ENCODE data around the gene SLC5A4. TPM values are rescaled to one million over a fixed set of nuclear protein-coding genes. Genes with fewer than 3 reads are reported as not detected.
"Not testable (repeated sequence)": the region's sequence is repeated elsewhere in the genome, so short reads cannot be mapped to it uniquely, and the experiment has no call there.

SLC5A4 gene
- total RNA-seq, 5 donors from 2014 or later (not counting 1 experiment from before 2014, with no cell fraction given) = not detected

- CTCF ChIA-PET = no interaction called here
Measured at GRCh38 chr22:32270641-32271369, 15.7 kb upstream of the SLC5A4 start.

GRCh38 chr22:32269316-32269715 lies 14.2 kb upstream of the SLC5A4 start:
- H3K9me3 ChIP-seq = no peaks in the 10 kb centered on the region
- H3K27ac ChIP-seq (ENCODE audit: low read length) = no peak overlapping the region
- Mint-ChIP-seq H3K4me1 (peaks cover 8 to 9% (median 8%) of the 10 kb centered on the region in 3 donors), H3K9me3 (no peaks in the 10 kb centered on the region), H3K27me3 (no peaks in the 10 kb centered on the region), H3K4me3 (no peak overlapping the region), H3K36me3 (no peaks in the 10 kb centered on the region), H3K27ac (no peak overlapping the region)
- ChIA-PET POLR2A (no interaction called here), CTCF (no interaction called here)
- no peak overlapping the region for H3K4me3 ChIP-seq (ENCODE audit: control insufficient read depth in 1 of 2, extremely low read depth in 1 of 2, low read length in 1 of 2)
- peaks cover 0 to 18% of the 10 kb centered on the region in 2 experiments for H3K27me3 ChIP-seq (replicated peaks in 1 of 2; ENCODE audit: control insufficient read depth in 2 of 2, extremely low read depth in 1 of 2, insufficient read depth in 2 of 2, low read length in 1 of 2)
- H3K36me3 ChIP-seq (ENCODE audit: control insufficient read depth in 2 of 2, extremely low read depth in 1 of 2, insufficient read depth in 1 of 2, low read length in 1 of 2) = no peaks in the 10 kb centered on the region
- ATAC-seq (replicated peaks in 1 of 4) (no peak), DNase-seq (no peak)
- 90% methylated on average over 10 of the region's 16 CpGs for WGBS (ENCODE audit: insufficient coverage)
- H3K4me1 ChIP-seq (ENCODE audit: control insufficient read depth in 1 of 2, extremely low read depth in 1 of 2, insufficient read depth in 2 of 2, low read length in 2 of 2) = no peaks in the 10 kb centered on the region

More at GRCh38 chr22:32270641-32271369, 15.7 kb upstream of the SLC5A4 start:
- H3K27ac ChIP-seq (ENCODE audit: low read length) = no peak overlapping the region
- H3K9me3 ChIP-seq = no peaks in the 10 kb centered on the region
- WGBS (ENCODE audit: insufficient coverage) = 90% methylated on average over 25 of the region's 25 CpGs
- no peak overlapping the region for H3K4me3 Mint-ChIP-seq
- H3K27me3 ChIP-seq (replicated peaks in 1 of 2; ENCODE audit: control insufficient read depth in 2 of 2, extremely low read depth in 1 of 2, insufficient read depth in 2 of 2, low read length in 1 of 2) = peaks cover 0 to 18% of the 10 kb centered on the region in 2 experiments
- no peak overlapping the region for H3K27ac Mint-ChIP-seq
- H3K4me1 ChIP-seq (ENCODE audit: control insufficient read depth in 1 of 2, extremely low read depth in 1 of 2, insufficient read depth in 2 of 2, low read length in 2 of 2) = no peaks in the 10 kb centered on the region
- H3K4me3 ChIP-seq (ENCODE audit: control insufficient read depth in 1 of 2, extremely low read depth in 1 of 2, low read length in 1 of 2) = no peak overlapping the region
- no peaks in the 10 kb centered on the region for H3K36me3 ChIP-seq (ENCODE audit: control insufficient read depth in 2 of 2, extremely low read depth in 1 of 2, insufficient read depth in 1 of 2, low read length in 1 of 2)
- POLR2A ChIA-PET = interaction anchor here in 1 of 2 donors (0.6 kb wide), 1 partner anchor 801 kb away, joined by 3 read pairs; no protein-coding TSS in a partner anchor
- H3K27me3 Mint-ChIP-seq = no peaks in the 10 kb centered on the region
- no peaks in the 10 kb centered on the region for H3K9me3 Mint-ChIP-seq
- ATAC-seq (replicated peaks in 1 of 4) = no peak
- no peaks in the 10 kb centered on the region for H3K36me3 Mint-ChIP-seq
- DNase-seq = no peak
- peaks cover 5 to 8% (median 5%) of the 10 kb centered on the region in 3 donors for H3K4me1 Mint-ChIP-seq

DNA sequence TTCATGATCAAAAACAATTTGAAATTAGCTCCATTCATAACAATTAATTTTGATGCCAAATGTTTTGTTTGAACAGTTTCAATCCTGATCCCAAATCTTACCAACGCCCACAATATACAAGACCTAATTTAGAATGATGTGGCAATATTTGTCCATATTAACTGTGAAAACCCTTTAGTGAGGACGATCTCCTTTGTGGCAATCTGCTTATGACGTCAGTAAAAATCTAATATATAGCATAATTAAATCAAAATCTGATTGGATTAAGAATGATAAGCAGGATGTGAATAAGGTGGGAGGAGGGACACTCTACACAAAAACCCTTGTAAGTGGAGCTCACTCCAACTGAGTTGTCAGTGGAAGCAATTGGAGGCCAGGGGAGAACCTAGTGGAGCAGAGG lies 11.9 kb upstream of the SLC5A4 start:
- Histone ChIP-seq H3K36me3 (ENCODE audit: control insufficient read depth in 2 of 2, extremely low read depth in 1 of 2, insufficient read depth in 1 of 2, low read length in 1 of 2) (no peaks in the 10 kb centered on the region), H3K27ac (ENCODE audit: low read length) (no peak overlapping the region), H3K4me3 (ENCODE audit: control insufficient read depth in 1 of 2, extremely low read depth in 1 of 2, low read length in 1 of 2) (no peak overlapping the region), H3K9me3 (no peaks in the 10 kb centered on the region), H3K27me3 (replicated peaks in 1 of 2; ENCODE audit: control insufficient read depth in 2 of 2, extremely low read depth in 1 of 2, insufficient read depth in 2 of 2, low read length in 1 of 2) (peaks cover 0 to 14% of the 10 kb centered on the region in 2 experiments), H3K4me1 (ENCODE audit: control insufficient read depth in 1 of 2, extremely low read depth in 1 of 2, insufficient read depth in 2 of 2, low read length in 2 of 2) (no peaks in the 10 kb centered on the region)
- ChIA-PET POLR2A (no interaction called here), CTCF (interaction anchor here in 1 of 2 donors (1.8 kb wide), 1 partner anchor 163 kb away, joined by 9 read pairs; no protein-coding TSS in a partner anchor)
- Mint-ChIP-seq H3K4me1 (peaks cover 8 to 9% (median 8%) of the 10 kb centered on the region in 3 donors), H3K36me3 (no peaks in the 10 kb centered on the region), H3K9me3 (no peaks in the 10 kb centered on the region), H3K27me3 (peaks cover 0 to 4% of the 10 kb centered on the region in 2 donors), H3K4me3 (no peak overlapping the region), H3K27ac (no peak overlapping the region)
- WGBS (ENCODE audit: insufficient coverage) = no CpG with 5 or more reads among the region's 3 CpGs
- no peak for ATAC-seq (replicated peaks in 1 of 4)
- no peak for DNase-seq

DNA sequence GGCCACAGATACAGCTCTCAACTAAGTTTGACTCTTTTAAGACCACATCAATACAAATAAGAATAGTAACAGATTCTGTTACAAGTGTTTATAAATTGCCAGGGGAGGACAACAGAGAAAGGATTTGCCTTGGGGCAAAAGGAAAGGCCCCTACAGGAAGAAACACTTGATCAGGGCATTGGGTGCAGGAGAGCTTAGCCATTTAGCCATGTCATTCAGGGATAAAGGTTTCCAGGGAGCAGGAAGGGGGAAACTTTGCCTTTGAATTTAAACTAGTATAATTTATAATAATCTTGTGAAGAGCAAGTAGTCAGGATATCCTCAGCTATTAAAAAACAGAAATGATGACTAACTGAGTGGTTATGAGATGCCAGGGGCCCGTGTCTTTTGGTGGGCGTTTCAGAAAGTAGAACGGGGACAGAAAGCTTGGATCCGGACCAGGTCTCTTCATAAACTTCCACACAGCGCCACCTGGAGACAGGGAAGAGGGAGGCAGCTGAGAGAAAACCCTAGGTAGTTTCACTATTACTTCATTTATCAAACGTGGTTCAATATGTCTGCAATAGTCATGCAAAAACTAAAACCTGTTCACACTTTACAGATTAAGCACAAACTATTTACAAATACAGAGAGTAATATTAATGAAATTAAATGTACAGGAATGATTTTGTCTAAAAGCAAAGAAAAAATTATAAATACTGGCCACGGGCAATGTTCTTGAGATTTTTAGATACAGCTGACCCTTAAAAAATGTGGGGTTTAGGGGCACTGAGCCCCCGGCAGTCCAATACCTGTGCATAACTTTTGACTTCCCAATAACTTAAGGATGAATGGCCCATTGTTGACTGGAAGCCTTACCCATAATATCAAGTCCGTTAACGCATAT lies 11.0 kb upstream of the SLC5A4 start:
- H3K27me3 ChIP-seq (replicated peaks in 1 of 2; ENCODE audit: control insufficient read depth in 2 of 2, extremely low read depth in 1 of 2, insufficient read depth in 2 of 2, low read length in 1 of 2) = peaks cover 0 to 14% of the 10 kb centered on the region in 2 experiments
- no peak overlapping the region for H3K27ac Mint-ChIP-seq
- POLR2A ChIA-PET = no interaction called here
- H3K9me3 Mint-ChIP-seq = no peaks in the 10 kb centered on the region
- H3K4me3 ChIP-seq (ENCODE audit: control insufficient read depth in 1 of 2, extremely low read depth in 1 of 2, low read length in 1 of 2) = no peak overlapping the region
- no peaks in the 10 kb centered on the region for H3K4me1 ChIP-seq (ENCODE audit: control insufficient read depth in 1 of 2, extremely low read depth in 1 of 2, insufficient read depth in 2 of 2, low read length in 2 of 2)
- CTCF ChIA-PET = interaction anchor here (0.5 to 1.8 kb wide), 11 partner anchors 8 to 885 kb away, joined by 3 to 9 read pairs (median 4); no protein-coding TSS in a partner anchor
- H3K36me3 ChIP-seq (ENCODE audit: control insufficient read depth in 2 of 2, extremely low read depth in 1 of 2, insufficient read depth in 1 of 2, low read length in 1 of 2) = no peaks in the 10 kb centered on the region
- H3K27me3 Mint-ChIP-seq = peaks cover 3 to 7% of the 10 kb centered on the region in 2 donors
- no peak overlapping the region for H3K27ac ChIP-seq (ENCODE audit: low read length)
- peak; percentile 61 to 73 (median 70) for ATAC-seq (replicated peaks in 1 of 4)
- no peaks in the 10 kb centered on the region for H3K36me3 Mint-ChIP-seq
- H3K4me1 Mint-ChIP-seq = peaks cover 8 to 9% (median 8%) of the 10 kb centered on the region in 3 donors
- H3K4me3 Mint-ChIP-seq = no peak overlapping the region
- H3K9me3 ChIP-seq = no peaks in the 10 kb centered on the region
- DNase-seq = peak; percentile 20 to 80 (median 55)
- 60% methylated on average over 1 of the region's 10 CpGs for WGBS (ENCODE audit: insufficient coverage)

GRCh38 chr22:32263678-32264077 lies 8.5 kb upstream of the SLC5A4 start:
- no CpG with 5 or more reads among the region's 4 CpGs for WGBS (ENCODE audit: insufficient coverage)
- H3K9me3 Mint-ChIP-seq; H3K4me3 ChIP-seq (ENCODE audit: control insufficient read depth in 1 of 2, extremely low read depth in 1 of 2, low read length in 1 of 2); H3K4me1 Mint-ChIP-seq; H3K36me3 Mint-ChIP-seq; H3K27ac Mint-ChIP-seq; POLR2A ChIA-PET; H3K4me1 ChIP-seq (ENCODE audit: control insufficient read depth in 1 of 2, extremely low read depth in 1 of 2, insufficient read depth in 2 of 2, low read length in 2 of 2); H3K9me3 ChIP-seq; DNase-seq; CTCF ChIA-PET; H3K27ac ChIP-seq (ENCODE audit: low read length); ATAC-seq (replicated peaks in 1 of 4); H3K4me3 Mint-ChIP-seq; H3K36me3 ChIP-seq (ENCODE audit: control insufficient read depth in 2 of 2, extremely low read depth in 1 of 2, insufficient read depth in 1 of 2, low read length in 1 of 2): not testable (repeated sequence)
- peaks cover 15 to 16% of the 10 kb centered on the region in 2 donors for H3K27me3 Mint-ChIP-seq
- H3K27me3 ChIP-seq (replicated peaks in 1 of 2; ENCODE audit: control insufficient read depth in 2 of 2, extremely low read depth in 1 of 2, insufficient read depth in 2 of 2, low read length in 1 of 2) = peaks cover 0 to 15% of the 10 kb centered on the region in 2 experiments

DNA sequence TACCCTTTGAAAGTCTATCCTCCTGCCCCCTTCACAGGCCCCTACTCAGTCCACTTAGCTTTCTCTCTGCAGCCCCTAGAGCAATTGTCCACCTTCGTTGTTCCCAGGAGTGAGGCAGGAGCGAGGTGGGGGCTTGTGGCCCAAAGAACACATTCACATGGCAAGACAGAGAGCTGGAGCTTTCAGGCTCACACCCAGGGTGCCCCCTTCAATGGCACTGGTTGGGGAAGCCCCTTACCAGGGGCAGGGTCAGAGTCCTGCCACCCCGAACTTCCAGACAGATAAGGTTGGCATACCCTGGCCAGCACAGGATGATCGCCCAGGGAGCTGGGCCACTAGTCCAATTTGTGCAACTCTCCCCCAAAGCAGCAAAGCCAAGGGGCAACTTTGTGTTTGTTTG lies 6.2 kb upstream of the SLC5A4 start:
- H3K36me3 ChIP-seq (ENCODE audit: control insufficient read depth in 2 of 2, extremely low read depth in 1 of 2, insufficient read depth in 1 of 2, low read length in 1 of 2) = no peaks in the 10 kb centered on the region
- DNase-seq (no peak), ATAC-seq (replicated peaks in 1 of 4) (no peak)
- Mint-ChIP-seq H3K9me3 (no peaks in the 10 kb centered on the region), H3K36me3 (no peaks in the 10 kb centered on the region), H3K4me3 (no peak overlapping the region), H3K27ac (no peak overlapping the region), H3K27me3 (peaks cover 15 to 23% of the 10 kb centered on the region in 2 donors), H3K4me1 (peaks cover 5 to 9% (median 8%) of the 10 kb centered on the region in 3 donors)
- CTCF ChIA-PET = interaction anchor here in 1 of 2 donors (0.6 kb wide), 1 partner anchor 382 kb away, joined by 6 read pairs; no protein-coding TSS in a partner anchor
- H3K27ac ChIP-seq (ENCODE audit: low read length) = no peak overlapping the region
- no peak overlapping the region for H3K4me3 ChIP-seq (ENCODE audit: control insufficient read depth in 1 of 2, extremely low read depth in 1 of 2, low read length in 1 of 2)
- H3K4me1 ChIP-seq (ENCODE audit: control insufficient read depth in 1 of 2, extremely low read depth in 1 of 2, insufficient read depth in 2 of 2, low read length in 2 of 2) = no peaks in the 10 kb centered on the region
- WGBS (ENCODE audit: insufficient coverage) = 78% methylated on average over 3 of the region's 4 CpGs
- POLR2A ChIA-PET = no interaction called here
- no peaks in the 10 kb centered on the region for H3K9me3 ChIP-seq
- H3K27me3 ChIP-seq (replicated peaks in 1 of 2; ENCODE audit: control insufficient read depth in 2 of 2, extremely low read depth in 1 of 2, insufficient read depth in 2 of 2, low read length in 1 of 2) = peaks cover 0 to 23% of the 10 kb centered on the region in 2 experiments

Data from T-cell (primary cell).